Activated T-cell treated with anti-CD3 and anti-CD28 coated beads for 1 hour (primary cell): Measurements from ENCODE around the gene PRR33.
A peak's percentile ranks its signal among the peaks of the same experiment; 100 is the strongest.

Experiments used
- DNase-seq: peaks from one replicate; pipeline ENCODE4 v3.0.0-alpha.2; 2020; ENCODE audit warnings: low read depth

The PRR33 gene

DNA sequence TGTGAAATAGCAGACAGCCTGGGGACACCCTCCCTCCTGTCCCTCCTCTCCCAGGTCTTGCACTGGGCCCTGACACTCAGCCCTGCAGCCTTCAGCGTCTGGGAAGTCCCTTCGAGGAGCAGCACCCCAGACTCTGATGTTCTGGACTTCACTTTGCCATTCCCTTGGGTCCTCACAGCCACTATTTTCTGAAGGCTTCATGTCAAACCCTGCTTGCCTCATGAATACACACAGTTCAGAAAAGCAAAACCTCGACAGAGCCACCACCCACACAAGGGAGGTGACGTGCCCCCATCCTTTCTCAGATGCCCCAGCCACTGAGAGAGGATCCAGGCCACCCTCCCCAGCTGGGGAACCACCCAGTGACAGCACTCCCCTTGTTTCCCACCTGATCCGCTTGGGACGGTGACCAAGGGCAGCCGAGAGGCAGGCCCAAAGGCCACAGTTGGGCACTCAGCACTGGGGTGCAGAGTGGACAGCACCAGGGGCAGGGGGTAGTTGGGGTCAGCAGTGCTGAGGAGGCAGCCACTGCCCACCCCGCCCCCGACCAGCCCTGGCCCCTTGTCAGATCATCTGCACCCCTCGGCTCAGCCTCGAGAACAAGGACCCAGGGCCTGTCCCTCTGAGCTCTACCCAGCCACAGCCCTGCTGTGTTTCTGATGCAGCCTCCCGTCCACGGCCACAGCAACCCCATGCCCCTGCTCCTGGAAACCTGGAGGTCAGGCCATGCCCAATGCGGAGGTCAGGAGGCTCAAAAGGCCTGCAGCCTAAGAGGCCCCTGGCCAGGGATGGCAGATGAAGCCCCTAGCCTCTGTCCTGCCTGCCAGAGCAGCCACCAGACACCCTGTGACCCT lies 24.7 kb upstream of the PRR33 start:
- DNase-seq = no peak

DNA sequence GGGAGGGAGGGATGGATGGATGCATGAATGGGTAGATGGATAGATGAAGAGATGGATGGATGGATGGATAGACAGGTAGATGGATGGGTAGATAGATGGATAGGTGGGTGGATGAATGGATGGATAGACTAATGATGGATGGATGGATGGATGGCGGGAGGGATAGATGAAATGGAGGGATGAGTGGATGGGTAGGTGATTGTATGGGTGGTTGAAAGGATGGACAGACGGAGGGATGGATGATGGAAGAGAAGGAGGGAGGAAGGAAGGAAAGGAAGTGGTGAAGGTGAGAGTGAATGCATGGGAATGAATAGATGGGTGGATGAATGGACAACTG lies 24.1 kb upstream of the PRR33 start:
- DNase-seq = no peak

GRCh38 chr11:1913271-1914060 lies 21.8 kb upstream of the PRR33 start:
- DNase-seq = no peak

DNA sequence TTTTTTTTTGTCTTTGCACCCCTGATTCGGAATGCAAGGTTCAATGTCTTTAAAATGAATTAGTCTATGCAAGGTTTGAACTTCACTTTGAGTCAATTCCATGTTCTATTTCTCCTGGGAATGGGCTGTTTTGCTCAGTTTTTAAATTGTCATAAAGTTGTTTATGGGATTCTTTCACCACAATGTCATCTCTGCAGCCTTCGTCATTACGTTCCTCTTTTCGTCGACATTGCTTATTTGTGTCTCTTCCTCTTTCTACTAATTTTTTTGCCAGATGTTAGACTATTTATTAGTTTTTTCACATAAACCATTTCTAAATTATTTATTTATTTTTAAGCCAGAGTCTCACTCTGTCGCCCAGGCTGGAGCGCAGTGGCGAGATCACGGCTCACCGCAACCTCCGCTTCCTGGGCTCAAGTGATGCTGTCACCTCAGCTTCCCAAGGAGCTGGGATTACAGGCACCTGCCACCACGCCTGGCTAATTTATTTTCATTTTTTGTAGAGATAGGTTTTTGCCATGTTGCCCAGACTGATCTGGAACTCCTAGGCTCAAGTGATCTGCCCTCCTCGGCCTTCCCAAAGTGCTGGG lies 20.7 kb upstream of the PRR33 start:
- no peak for DNase-seq

- no peak for DNase-seq
These were observed 17.8 kb upstream of the PRR33 start for GRCh38 chr11:1909524-1909923.

DNA sequence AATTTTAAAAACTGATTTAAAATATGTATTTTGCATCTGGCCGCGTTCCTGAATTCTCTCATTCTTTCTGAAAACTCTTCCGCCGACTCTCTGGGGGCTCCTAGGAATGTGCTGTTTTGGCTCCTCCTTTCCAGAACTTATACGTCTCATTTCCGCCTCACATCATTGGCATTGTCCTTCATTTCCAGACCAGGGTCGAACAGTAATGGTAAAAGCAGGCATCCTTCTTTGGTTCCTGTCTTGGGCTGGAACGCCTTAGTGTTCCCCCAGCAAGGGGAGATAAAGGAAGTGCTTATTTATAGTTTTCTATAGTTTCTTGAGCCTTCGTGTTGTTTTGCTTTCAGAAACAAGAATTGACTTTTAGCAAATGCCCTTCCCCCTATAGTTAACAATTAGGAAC lies 16.9 kb upstream of the PRR33 start:
- no peak for DNase-seq

GRCh38 chr11:1906611-1907423 lies 15.1 kb upstream of the PRR33 start:
- no peak for DNase-seq

DNA sequence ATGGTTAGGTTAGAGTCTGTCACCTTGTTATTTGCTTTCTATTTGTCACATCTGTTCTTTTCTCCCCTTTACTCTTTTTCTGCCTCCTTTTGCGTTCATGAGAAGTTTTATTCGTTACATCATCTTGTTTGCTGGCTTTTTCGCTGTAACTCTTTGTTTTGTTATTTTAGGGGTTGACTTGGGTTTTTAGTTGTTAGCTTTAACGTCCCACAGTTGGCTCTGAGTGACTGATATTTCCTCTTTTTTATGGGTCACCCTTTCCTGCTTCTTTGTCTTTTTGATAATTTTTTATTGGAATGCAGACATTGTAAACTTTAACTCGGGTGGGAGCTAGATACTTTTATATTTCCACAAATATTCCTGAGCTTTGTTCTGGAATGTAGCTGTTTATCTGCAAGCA lies 14.5 kb upstream of the PRR33 start:
- no peak for DNase-seq

- no peak for DNase-seq
These were observed 8.0 kb upstream of the PRR33 start for GRCh38 chr11:1899686-1900085.

DNA sequence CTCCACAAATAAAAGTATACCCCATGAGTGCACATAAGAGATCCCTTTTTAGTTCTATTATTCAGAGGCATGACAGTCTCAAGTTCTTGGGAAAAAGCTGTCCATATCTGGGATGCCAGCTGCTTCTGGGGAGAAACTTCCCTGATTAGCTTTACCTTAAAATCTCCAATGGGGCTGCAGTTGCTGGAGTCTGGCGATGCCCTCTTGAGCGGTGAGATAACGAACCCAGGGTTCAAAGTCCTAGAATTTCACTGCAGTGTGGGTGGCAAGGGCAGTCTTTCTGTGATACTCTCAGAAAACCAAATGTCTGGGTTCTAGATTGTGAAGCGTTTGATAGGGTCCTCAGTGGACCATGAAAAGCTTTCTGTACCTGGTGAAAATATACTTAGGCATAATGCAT lies 7.4 kb upstream of the PRR33 start:
- DNase-seq = no peak

DNA sequence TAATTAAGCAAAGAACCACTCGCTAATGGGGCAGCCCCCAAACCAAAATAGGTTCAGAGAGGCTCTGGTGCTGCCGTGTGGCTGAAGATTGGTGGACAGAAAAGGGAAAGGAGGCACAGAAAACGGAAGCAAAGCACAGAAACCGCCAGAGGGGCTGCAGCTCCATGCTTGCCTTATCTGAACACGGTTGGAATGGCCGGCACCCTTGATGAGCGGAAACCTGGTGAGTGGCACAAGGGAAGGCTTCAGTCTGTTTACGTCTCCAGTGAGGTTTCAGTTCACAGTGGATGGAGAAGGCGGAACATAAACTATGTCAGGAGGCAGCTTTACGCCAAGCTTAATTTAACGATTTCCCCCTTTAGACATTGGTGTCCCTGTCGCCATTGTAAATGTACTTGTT lies 5.2 kb upstream of the PRR33 start:
- DNase-seq = no peak

GRCh38 chr11:1896468-1896867 lies 4.8 kb upstream of the PRR33 start:
- no peak for DNase-seq

GRCh38 chr11:1894759-1895158 lies 3.1 kb upstream of the PRR33 start:
- DNase-seq = no peak

DNA sequence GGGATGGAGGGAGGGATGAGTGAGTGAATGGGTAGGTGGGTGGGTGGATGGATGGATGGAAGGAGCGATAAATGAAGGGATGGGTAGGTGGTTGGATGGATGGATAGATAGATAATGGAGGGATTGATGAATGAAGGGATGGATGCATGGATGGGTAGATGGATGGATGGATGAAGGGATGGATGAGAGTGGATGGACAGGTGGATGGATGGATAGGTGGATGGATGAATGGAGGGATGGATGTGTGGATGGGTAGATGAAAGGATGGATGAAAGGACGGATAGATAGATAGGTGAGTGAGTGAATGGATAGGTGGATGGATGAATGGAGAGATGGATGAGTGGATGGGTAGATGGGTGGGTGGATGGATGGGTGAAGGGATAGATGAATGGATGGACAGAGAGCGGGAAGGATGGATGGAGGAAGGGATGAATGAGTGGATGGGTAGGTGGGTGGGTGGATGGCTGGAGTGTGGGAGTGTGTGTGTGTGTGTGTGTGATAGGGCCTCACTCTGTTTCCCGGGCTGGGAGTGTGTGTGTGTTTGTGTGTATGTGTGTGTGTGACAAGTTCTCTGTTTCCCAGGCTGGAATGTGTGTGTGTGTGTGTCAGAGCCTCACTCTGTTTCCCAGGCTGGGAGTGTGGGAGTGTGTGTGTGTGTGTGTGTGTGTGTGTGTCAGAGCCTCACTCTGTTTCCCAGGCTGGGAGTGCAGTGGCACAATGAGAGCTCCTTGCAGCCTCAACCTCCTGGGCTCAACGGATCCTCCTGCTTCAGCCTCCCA lies 2.1 kb upstream of the PRR33 start:
- no peak for DNase-seq

DNA sequence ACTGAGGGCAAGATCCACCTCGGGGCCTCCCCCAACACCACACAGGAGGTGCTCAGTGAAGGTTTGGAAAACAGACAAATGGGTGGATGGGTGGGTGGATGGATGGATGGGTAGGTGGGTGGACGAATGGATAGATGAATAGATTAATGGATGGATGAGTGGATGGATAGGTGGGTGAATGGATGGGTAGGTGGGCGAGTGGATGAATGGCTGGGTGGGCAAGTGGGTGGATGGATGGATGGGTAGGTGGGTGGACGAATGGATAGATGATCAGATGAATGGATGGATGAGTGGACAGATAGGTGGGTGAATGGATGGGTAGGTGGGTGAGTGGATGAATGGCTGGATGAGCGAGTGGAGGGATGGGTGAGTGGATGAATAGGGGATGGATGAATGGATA lies 863 bp upstream of the PRR33 start:
- no peak for DNase-seq

GRCh38 chr11:1892116-1892515 lies 421 bp upstream of the PRR33 start:
- DNase-seq = no peak

- no peak for DNase-seq
These were observed 552 bp downstream of the PRR33 start for GRCh38 chr11:1890856-1891830.

DNA sequence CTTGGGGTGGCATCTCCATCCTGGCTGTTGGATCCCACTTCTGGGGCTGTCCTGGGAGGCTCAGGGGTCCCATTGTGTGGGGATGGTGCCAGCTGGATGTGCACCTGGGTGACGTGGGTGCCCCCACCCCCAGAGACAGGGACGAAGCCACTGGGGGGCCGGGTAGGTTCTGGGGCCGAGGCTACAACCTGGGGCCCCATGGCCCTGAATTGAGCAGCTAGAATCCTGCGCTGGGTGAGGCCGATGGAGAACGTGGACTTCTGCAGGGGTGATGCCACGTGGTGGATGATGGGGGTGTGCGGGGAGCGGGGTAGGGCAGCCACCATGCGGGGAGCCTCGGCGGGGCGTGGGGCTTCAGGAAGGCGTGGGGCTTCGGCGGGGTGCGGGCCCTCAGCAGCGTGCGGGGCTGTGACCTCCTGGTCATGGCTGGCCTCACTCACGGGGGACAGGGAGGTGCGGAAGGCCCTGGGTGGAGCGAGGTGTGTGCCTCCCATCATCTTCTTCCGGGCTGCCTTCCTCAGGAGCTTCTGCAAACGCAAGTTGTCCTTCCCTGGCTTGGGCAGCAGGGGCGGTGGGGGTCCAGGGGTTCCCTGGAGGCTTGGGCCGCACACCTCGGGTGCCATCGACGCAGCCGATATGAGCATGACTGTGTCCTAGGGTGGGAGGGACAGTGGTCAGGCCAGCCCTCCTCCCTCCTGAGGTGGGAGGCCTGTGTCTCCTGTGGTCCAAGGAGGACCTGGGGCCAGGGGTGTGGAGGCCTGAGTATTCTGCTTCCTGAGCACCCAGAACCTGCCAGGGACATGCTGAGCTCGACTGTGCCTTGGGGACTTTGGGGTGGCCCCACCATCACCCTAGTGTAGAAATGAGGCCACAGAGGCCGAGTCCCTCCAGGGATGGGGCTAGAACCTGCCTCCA lies 1.5 kb downstream of the PRR33 start:
- DNase-seq = no peak

- DNase-seq = peak; percentile 62
These were observed 2.3 kb downstream of the PRR33 start for GRCh38 chr11:1889224-1889930.
